HG03159 (cell line): Measurements from ENCODE around the gene ANO7.
"Not testable (repeated sequence)": the region's sequence is repeated elsewhere in the genome, so short reads cannot be mapped to it uniquely, and the experiment has no call there.

Source experiments
- ATAC-seq: cut with Tn5 transposase; IDR thresholded peaks from one replicate; pipeline ENCODE4 v1.9.1; 2021; ENCODE audit warnings: mild to moderate bottlenecking, moderate library complexity; ENCODE audit not compliant: unreplicated experiment

The ANO7 gene

DNA sequence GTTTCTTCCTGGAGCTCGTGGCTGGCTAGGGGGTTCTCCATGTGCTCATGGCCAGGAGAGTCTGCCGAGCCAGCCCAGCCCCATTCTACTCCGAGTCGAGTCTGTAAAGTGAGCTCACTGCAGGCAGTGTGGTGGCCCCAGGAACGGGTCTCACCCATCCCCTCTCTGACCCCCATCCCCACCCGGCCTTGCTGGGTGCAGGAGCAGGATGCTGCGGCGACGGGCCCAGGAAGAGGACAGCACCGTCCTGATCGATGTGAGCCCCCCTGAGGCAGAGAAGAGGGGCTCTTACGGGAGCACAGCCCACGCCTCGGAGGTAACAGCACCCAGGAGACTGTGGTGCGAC is 1.4 kb downstream of the ANO7 start:
- no peak for ATAC-seq

DNA sequence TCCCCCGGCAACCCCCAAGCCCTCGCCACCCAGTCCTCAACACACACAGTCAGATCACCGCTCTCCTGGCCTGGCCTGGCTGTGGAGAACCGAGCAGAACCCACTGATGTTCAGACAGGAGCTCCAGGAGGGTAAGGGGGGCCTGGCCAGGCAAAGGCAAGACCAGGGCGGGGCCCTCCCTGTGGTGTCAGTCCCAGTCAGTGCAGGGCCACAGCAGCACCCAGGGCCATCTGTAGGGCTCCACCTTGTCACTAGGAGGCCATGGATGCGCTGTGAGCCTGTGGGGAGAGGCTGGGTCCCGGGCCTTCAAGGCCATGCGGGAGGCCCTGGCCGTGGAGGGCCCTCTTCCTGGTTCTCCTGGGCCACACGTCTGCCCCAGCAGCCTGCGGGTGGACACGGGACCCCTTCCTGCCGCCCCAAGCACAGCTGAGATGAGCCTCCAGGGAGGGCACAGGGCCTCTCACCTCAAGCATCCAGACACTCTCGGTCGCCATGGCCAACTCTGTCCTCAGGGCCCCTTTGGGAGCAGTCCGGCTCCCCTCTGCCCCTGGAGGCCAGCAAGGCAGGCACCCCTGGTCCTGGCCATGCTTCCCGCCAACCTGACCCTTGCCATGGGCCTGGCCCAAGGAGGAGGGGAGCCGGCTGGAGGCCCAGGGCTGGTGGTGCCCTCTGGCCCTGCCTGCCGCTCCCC is 2.0 kb downstream of the ANO7 start:
- no peak for ATAC-seq

DNA sequence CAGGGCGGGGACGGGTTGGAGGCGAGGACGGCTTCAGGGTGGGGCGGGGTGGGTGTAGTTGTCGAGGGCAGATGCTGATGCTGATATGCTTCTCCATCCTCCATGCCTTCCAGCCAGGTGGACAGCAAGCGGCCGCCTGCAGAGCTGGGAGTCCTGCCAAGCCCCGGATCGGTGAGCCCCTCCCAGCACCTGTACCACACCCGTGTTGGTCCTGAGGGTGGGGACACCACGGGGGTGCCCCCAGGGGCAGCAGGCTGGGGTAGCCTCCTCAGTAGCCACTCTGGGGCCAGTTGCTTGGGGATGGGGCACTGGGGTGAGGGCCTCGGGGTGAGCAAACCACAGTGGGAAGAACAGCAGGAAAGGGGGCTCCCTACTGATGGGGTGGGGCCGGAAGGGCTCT is 2.6 kb downstream of the ANO7 start:
- ATAC-seq, result no peak

DNA sequence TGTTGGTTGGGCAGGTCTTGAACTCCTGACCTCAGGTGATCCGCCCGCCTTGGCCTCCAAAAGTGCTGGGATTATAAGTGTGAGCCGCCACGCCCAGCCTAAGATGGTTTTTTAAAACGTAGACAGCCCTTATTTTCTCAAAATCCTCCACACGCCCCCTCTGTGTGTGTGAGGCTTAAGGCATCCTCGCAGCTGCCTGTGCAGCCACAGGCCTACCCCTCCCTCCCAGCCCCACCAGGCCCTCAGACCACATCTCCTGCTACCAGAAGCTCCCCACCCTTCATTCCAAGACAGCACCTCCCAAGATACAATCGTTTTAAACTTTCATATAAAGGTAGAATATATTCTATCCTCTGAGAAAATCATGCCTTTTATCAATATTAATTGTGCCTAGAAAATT is 4.8 kb downstream of the ANO7 start:
- ATAC-seq, result no peak

DNA sequence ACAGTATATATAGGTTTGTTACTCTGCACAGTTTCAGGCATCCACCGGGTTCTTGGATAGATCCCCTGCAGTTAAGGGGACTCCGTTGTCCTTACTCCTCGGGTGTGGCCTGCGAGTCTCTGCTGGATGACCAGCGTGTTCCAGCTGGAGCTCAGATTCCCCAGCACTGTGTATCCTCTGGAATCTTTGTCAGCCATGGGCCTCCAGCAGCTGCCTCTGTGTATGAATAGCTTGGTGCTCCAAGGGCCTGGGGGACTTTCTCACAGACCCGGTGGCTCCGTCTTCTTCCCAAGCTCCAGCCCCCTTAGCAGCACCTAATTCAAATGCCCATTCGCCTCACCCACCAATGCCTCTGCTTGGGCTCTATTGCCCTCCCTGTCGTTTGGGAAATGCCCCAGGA is 6.3 kb downstream of the ANO7 start:
- ATAC-seq, result no peak

DNA sequence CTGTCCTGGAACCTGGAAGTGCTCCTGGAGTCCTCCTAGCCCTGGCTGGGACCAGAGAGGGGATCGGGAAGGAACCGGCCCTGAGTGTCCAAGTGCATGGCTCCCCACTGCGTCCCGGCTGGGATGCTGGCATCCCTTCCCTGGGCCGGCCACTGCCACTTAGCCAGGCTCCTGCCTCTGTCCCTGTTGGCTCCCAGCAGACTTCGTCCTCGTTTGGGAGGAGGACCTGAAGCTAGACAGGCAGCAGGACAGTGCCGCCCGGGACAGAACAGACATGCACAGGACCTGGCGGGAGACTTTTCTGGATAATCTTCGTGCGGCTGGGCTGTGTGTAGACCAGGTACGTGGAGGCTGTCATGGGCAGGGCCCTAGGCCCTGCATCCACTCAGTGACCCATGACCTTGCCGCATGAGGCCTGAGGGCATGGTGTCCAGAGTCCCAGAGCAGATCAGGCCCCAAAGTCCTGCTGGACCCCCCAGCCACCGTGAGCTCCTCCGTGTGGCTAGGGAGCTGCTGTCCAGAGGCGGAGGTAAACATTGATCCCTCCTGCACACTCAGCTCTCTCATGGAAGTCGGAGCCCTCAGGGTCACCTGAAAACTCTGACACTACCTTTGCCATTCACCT is 7.1 kb downstream of the ANO7 start:
- no peak for ATAC-seq

DNA sequence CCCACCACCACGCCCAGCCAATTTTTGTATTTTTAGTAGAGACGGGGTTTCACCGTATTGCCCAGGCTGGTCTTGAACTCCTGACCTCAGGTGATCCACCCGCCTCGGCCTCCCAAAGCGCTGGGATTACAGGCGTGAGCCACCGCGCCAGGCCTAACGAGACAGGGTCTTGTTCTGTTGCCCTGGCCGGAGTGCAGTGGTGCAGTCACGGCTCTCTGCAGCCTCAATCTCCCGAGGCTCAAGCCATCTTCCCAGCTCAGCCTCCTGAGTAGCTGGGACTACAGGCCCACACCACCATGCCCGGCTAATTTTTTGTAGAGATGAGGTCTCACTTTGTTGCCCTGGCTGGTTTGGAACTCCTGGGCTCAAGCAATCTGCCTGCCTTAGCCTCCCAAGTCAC is 8.8 kb downstream of the ANO7 start:
- not testable (repeated sequence) for ATAC-seq

DNA sequence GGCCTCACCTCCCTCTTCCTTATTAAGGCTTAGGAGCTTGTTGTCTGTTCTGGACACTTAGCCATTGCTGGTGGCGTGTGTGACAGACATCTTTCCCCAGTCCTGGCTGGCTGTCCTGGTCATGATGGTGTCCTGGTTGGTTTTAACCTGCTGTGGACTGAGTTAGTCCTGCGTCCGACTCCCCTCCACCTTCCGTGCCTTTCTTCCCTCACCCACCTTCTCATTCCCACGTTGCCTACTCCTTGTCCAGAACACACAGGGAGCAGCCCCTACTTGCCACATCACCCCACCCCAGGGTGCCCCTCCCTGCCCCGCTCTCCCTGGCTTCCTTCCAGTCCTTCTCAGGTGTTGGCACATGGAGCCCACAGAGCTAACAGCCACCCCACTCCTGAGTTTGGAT is 9.5 kb downstream of the ANO7 start:
- no peak for ATAC-seq

DNA sequence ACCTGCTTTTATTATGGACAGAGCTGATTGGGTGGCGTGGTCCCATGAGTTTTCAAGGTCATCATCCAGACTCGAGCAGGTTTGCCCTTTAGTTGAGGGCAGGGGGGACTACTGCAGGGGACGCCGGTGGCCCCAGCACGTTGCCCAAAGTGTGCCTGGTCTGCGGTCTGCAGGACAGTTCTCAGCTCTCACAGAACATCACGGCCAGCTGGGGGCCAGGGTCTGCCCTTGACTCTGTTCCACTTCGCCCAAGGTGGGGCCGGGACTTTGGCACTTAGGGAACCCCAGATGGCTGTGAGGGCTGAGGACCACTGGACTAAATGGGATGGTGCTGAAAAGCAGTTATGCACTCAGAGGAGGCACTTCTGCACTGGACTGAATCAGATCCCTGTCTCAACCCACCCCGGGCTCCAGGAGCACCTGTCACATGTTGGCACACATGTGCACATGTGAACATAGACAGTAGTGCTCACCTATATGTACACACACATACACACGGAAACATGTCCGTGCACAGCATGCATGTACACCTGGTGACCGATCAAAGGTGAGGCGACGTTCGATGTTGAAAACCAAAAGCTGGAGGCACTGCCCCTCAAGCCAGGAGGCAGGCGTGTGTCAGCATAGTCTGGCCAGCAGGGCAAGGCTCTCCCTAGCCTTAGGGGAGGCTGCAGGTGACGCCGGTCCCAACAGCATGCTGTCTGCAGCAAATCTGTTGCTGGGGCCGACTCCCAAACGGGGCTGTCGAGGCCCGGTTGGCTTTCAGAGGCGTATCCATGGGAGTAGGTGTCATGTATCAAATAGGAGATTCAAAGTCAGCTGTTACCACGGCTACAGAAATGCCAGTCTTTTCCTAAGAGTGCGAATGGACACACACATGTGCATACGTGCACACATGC is 10.2 kb downstream of the ANO7 start:
- ATAC-seq, result no peak

DNA sequence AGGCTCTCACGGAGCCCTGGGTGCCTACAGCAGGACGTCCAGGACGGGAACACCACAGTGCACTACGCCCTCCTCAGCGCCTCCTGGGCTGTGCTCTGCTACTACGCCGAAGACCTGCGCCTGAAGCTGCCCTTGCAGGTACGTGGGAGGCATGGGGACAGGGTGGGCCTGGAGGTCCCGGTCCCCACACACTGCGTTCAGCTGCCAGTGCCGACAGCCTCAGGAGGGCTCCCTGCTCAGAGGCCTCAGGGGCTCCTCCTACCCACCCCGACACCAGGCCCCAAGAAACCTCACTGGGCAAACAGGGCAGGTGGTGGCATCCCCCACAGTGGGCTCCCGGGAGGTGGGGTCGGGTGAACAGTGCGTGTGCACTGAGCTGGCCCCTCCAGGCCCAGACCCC is 10.8 kb downstream of the ANO7 start:
- ATAC-seq, result no peak

DNA sequence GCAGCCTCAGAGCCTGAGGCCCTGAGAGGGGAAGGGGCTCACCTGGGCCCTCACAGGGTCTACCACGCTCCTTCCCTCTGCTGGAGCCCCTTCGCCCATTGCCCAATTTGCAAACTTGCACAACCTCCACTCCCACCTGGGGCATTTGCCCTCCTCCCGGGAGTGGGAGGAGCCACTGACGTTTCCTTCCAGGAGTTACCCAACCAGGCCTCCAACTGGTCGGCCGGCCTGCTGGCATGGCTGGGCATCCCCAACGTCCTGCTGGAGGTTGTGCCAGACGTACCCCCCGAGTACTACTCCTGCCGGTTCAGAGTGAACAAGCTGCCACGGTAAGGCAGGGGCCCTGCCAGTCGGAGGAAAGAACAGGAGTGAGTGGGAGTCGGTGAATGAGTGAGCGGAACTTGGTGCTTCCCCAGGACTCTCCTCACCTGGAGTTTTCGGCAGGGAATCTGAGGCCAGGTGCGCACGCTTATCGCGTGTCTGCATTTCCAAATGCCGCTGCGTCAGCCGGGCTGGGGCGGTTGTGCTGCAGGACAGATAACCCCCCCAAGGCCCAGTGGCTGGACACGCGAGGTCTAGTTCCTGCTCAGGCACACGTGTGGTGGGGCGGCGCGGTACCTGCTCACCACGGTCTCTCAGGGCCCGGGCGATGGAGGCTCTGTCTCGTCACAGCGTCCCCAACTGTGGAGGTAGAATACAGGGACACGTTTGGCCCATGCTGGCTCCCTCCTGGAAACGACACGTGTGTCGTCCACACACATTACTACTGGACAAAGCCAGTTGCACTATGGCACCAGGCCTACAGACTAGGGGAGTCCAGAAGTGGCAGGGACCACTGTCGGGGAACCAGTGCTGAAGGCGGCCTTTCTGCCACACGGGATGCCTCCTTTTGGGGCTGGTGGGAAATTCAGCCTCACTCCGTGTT is 11.7 kb downstream of the ANO7 start:
- ATAC-seq, result no peak

DNA sequence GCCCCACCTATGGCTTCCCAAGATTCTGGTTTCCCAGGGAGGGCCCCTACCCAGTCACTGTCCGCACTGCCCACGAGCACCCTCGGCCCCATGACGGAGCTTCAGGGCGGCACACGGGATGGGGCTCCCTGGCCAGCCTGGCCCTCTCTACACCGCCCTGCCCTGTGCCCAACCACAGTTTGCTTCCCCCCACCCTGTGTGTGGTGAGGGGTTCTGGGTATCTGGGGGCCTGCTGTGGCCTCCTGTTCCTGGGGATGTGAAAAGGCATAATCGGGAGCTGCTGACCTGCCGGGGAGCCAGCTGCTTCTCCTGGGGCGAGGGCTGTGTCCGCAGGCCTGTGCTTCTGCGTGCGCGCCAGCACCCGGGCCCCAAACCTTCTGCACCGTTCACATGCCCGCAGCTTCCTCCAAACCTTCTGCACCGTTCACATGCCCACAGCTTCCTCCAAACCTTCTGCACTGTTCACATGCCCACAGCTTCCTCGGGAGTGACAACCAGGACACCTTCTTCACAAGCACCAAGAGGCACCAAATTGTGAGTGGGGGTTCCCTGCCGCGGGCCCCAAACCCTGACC is 12.4 kb downstream of the ANO7 start:
- no peak for ATAC-seq

DNA sequence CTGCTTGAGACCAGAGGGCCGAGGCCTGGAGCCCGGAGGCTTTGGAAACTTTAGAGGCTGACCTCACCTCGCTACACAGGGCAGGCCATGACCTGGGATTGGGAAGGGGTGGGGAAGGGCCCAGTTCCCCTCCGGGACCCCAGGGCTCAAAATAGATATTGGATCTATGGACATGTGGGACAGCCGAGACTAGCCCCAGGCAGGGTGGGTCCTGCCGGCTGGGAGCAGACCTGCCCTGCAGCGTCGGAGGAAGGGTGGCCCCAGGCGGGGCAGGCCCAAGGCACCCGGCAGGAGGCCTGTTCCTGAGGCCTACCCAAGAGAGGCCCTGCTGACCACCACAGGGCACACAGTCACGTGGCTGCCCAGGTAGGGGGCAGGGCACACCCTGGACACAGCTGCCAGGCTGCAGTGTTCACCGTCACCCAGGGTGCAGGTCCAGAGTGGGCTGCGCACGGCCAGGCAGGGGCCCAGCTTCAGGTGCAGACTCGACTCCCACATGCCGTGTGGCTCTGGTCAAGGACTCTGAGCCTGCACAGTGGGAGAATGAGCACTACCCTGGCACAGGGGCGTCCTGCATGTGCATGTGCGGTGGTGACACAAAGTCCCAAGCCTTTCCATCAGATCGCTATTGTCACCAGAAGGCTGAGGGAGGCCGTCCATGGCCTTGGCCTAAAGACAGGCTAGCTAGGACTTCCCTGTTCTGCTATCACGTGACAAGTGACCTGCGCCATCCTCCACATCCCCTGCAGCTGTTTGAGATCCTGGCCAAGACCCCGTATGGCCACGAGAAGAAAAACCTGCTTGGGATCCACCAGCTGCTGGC is 13.2 kb downstream of the ANO7 start:
- ATAC-seq, result no peak

DNA sequence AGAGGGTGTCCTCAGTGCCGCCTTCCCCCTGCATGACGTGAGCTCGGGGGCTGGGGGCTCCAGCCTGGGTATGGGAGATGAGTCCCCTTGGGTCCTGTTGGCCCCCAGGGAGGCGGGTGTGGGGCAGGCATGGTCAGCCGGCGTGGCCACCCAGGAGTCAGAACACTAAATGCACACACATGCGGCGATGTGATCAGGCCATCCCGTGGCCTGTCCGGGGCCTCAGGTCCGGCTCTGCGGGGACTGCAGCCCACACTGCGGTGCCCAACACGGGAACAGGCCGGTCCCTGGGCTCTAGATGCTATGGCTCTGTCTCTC is 13.8 kb downstream of the ANO7 start:
- ATAC-seq, result no peak

DNA sequence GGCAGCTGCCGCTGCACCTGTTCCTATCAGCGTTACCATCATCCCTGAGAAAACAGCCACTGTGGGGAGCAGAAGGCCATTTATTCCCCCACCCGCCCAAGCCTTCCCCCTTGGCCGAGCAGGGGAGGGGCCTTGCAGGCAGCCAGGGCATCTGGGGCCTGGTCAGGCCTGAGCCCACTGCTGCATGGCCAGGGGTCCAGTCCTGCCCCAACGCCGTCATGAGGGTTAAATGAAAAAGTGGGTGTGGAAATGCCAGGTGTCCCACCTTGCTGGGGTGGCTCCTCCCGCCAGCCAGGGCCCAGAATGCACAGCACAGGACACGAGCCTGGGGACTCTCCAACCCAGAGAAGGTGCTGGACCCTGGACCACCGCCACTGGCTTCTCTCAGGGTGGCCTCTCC is 14.2 kb downstream of the ANO7 start:
- no peak for ATAC-seq

DNA sequence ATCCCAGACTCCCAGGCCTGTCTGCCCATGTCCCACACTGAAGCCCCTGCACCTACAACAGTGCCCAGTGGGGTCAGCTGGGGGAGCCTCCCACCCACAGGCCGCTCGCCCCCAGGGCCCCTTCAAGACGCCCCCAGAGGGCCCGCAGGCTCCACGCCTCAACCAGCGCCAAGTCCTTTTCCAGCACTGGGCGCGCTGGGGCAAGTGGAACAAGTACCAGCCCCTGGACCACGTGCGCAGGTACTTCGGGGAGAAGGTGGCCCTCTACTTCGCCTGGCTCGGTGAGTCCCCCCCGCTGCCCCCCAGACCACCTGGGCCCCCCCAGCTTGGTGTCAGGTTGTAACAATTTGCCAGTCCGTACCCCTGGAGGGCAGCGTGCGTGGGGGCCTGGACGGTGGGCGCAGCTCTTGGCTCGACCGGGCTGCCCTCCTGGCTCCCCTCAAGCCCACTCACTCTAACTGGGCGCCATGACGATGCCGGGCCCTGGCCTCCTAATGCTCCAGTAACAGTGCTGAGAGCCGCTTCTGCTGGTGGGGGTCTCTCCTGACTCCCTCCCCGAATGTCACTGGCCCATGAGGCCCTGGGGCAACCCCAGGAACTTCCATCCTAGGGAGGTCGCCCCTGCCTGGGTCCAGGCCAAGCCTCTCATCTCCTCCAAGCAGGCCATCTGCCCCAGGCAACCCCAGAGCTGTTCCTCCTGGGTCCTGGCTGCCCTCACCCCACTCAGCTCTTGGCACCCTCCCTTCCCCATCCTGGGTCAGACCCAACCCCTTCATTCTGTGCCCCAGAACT is 14.9 kb downstream of the ANO7 start:
- ATAC-seq, result no peak

DNA sequence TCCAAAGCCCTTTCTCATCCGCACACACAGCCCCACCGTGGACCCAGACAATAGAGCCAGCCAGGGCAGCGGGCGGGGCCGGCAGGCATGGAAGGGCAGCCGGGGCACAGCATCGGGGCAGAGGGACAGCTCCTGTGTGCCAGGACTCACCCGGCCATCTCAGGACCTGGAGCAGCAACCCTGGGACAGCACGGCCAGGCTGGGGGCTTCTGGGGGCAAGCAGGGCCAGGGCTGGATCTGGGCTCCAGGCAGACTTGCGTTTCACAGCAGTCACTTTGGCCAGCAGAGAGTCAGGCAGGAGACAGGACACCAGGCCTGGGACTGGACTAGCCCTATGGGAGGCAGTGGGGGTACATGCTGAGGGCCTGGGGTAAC is 15.5 kb downstream of the ANO7 start:
- no peak for ATAC-seq

DNA sequence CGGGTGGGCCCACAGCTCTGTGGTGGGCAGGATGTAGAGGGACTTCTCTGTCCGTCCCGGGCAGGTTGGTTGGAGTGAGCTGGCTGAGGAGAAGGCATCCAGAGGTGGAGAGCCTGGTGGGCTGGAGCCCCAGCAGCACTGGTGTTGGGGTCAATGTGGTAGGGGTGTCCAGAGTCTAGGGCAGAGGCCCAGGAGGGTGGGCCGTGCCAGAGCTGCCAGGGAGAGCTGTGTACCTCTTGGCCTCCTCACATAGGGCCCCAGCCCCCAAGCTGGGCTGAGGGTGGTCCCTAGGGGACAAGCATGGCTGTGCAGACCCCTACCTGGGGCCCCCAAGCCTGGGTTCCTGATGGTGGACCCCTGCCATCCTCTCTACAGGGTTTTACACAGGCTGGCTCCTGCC is 16.0 kb downstream of the ANO7 start:
- no peak for ATAC-seq

DNA sequence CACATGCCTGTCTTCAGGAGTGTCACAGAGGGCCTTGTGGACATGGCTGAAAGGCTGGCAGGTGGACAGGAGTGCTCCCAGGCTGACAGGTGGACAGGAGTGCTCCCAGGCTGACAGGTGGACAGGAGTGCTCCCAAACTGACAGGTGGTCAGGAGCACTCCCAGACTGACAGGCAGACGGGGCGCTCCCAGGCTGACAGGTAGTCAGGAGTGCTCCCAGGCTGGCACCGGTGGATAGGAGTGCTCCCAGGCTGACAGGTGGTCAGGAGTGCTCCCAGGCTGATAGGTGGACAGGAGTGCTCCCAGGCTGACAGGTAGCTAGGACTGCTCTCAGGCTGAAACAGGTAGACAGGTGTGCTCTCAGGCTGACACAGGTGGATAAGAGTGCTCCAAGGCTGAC is 16.6 kb downstream of the ANO7 start:
- no peak for ATAC-seq
